HCT116 (cell line): ENCODE measurements around the gene KRTDAP.

ENCODE experiments used
- CTCF ChIP-seq, 3 experiments: fragments of 200-600 bp in 1 of 3; sonication (generic) in 1 of 3; IDR thresholded peaks in 2 of 3; conservative IDR thresholded peaks in 1 of 3; 2 replicates each; pipeline ENCODE4 v1.5.1; 2012 to 2017; ENCODE audit warnings: low read depth in 2 of 3, low read length in 2 of 3, antibody characterized with exemption in 1 of 3, borderline replicate concordance in 1 of 3, control low read depth in 1 of 3, mild to moderate bottlenecking in 1 of 3, mixed read lengths in 1 of 3, mixed run types in 1 of 3, moderate library complexity in 1 of 3; ENCODE audit not compliant: insufficient read depth in 1 of 3
- EGR1 ChIP-seq: IDR thresholded peaks from 2 replicates; pipeline ENCODE4 v1.6.1; 2012; ENCODE audit warnings: low read depth
- EZH2phosphoT487 ChIP-seq: fragments of 200-600 bp; IDR thresholded peaks from 2 replicates; pipeline ENCODE4 v1.6.1; 2018; ENCODE audit warnings: antibody characterized with exemption, borderline replicate concordance
- POLR2AphosphoS5 ChIP-seq: IDR thresholded peaks from 2 replicates; pipeline ENCODE4 v1.6.1; 2011; ENCODE audit warnings: mild to moderate bottlenecking, low read depth, low read length, moderate library complexity

- no peak for TF ChIP-seq CTCF (IDR thresholded peaks at IDR 0.05 in 2 of 3, conservative IDR thresholded peaks at IDR 0.05 in 1 of 3; ENCODE audit: borderline replicate concordance in 1 of 3, insufficient read depth in 1 of 3, low read depth in 2 of 3, low read length in 2 of 3)
- TF ChIP-seq EZH2phosphoT487 = no peak
- TF ChIP-seq POLR2AphosphoS5 = no peak
- TF ChIP-seq EGR1 = no peak
Observed at GRCh38 chr19:35510626-35510964, 20.3 kb upstream of the KRTDAP start.
